ENCODE measurements around the gene GPC1.

The GPC1 gene

GRCh38 chr2:240407090-240407489 is 28.4 kb upstream of the GPC1 start:
- TF ChIP-seq FOXP2 (optimal IDR thresholded peaks at IDR 0.05; ENCODE audit: borderline replicate concordance, extremely low read depth, extremely low read length, insufficient read depth): no peak
- no peak for TF ChIP-seq TAF1 (IDR thresholded peaks at IDR 0.05; ENCODE audit: borderline replicate concordance, insufficient read depth, low read length)
- TF ChIP-seq SIN3A (IDR thresholded peaks at IDR 0.05; ENCODE audit: borderline replicate concordance, insufficient read depth, low read length): no peak
- TF ChIP-seq, protein P1, sequence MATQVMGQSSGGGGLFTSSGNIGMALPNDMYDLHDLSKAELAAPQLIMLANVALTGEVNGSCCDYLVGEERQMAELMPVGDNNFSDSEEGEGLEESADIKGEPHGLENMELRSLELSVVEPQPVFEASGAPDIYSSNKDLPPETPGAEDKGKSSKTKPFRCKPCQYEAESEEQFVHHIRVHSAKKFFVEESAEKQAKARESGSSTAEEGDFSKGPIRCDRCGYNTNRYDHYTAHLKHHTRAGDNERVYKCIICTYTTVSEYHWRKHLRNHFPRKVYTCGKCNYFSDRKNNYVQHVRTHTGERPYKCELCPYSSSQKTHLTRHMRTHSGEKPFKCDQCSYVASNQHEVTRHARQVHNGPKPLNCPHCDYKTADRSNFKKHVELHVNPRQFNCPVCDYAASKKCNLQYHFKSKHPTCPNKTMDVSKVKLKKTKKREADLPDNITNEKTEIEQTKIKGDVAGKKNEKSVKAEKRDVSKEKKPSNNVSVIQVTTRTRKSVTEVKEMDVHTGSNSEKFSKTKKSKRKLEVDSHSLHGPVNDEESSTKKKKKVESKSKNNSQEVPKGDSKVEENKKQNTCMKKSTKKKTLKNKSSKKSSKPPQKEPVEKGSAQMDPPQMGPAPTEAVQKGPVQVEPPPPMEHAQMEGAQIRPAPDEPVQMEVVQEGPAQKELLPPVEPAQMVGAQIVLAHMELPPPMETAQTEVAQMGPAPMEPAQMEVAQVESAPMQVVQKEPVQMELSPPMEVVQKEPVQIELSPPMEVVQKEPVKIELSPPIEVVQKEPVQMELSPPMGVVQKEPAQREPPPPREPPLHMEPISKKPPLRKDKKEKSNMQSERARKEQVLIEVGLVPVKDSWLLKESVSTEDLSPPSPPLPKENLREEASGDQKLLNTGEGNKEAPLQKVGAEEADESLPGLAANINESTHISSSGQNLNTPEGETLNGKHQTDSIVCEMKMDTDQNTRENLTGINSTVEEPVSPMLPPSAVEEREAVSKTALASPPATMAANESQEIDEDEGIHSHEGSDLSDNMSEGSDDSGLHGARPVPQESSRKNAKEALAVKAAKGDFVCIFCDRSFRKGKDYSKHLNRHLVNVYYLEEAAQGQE (IDR thresholded peaks at IDR 0.05; ENCODE audit: insufficient read depth in 1 of 2, low read depth in 2 of 2, low read length in 2 of 2): no peak
- no peak for TF ChIP-seq POLR2AphosphoS5 (IDR thresholded peaks at IDR 0.05; ENCODE audit: low read depth, low read length)

- TF ChIP-seq POLR2AphosphoS5 (IDR thresholded peaks at IDR 0.05; ENCODE audit: low read depth, low read length): no peak
- TF ChIP-seq, protein P1 (IDR thresholded peaks at IDR 0.05; ENCODE audit: insufficient read depth in 1 of 2, low read depth in 2 of 2, low read length in 2 of 2): no peak
- no peak for TF ChIP-seq TAF1 (IDR thresholded peaks at IDR 0.05; ENCODE audit: borderline replicate concordance, insufficient read depth, low read length)
- no peak for TF ChIP-seq SIN3A (IDR thresholded peaks at IDR 0.05; ENCODE audit: borderline replicate concordance, insufficient read depth, low read length)
- TF ChIP-seq FOXP2 (optimal IDR thresholded peaks at IDR 0.05; ENCODE audit: borderline replicate concordance, extremely low read depth, extremely low read length, insufficient read depth): no peak
Measured at GRCh38 chr2:240410004-240410403, 25.5 kb upstream of the GPC1 start.

- no peak for TF ChIP-seq FOXP2 (optimal IDR thresholded peaks at IDR 0.05; ENCODE audit: borderline replicate concordance, extremely low read depth, extremely low read length, insufficient read depth)
- TF ChIP-seq TAF1 (IDR thresholded peaks at IDR 0.05; ENCODE audit: borderline replicate concordance, insufficient read depth, low read length): no peak
- TF ChIP-seq POLR2AphosphoS5 (IDR thresholded peaks at IDR 0.05; ENCODE audit: low read depth, low read length): no peak
- TF ChIP-seq, protein P1 (IDR thresholded peaks at IDR 0.05; ENCODE audit: insufficient read depth in 1 of 2, low read depth in 2 of 2, low read length in 2 of 2): no peak
- no peak for TF ChIP-seq SIN3A (IDR thresholded peaks at IDR 0.05; ENCODE audit: borderline replicate concordance, insufficient read depth, low read length)
Measured at GRCh38 chr2:240410808-240411207, 24.7 kb upstream of the GPC1 start.

GRCh38 chr2:240411261-240412160 is 24.0 kb upstream of the GPC1 start:
- TF ChIP-seq POLR2AphosphoS5 (IDR thresholded peaks at IDR 0.05; ENCODE audit: low read depth, low read length) (no peak), TAF1 (IDR thresholded peaks at IDR 0.05; ENCODE audit: borderline replicate concordance, insufficient read depth, low read length) (no peak), SIN3A (IDR thresholded peaks at IDR 0.05; ENCODE audit: borderline replicate concordance, insufficient read depth, low read length) (no peak), FOXP2 (optimal IDR thresholded peaks at IDR 0.05; ENCODE audit: borderline replicate concordance, extremely low read depth, extremely low read length, insufficient read depth) (no peak)
- TF ChIP-seq, protein P1 (IDR thresholded peaks at IDR 0.05; ENCODE audit: insufficient read depth in 1 of 2, low read depth in 2 of 2, low read length in 2 of 2): no peak

Measured in PFSK-1 (cell line).